H9 (cell line): ENCODE measurements around the gene ITPR1. TPM values are rescaled to one million over a fixed set of nuclear protein-coding genes. Genes with fewer than 3 reads are reported as not detected.
A peak's percentile ranks its signal among the peaks of the same experiment; 100 is the strongest.

ENCODE experiments used
- DNase-seq: peaks from one replicate; pipeline ENCODE4 v3.0.0-alpha.2; 2017
- H2AFZ ChIP-seq: one replicate; pipeline ENCODE4 v1.6.1; 2013; ENCODE audit warnings: mild to moderate bottlenecking, low read length, control low read depth, moderate library complexity
- H2AK5ac ChIP-seq: 2 replicates; pipeline ENCODE4 v1.6.1; 2013; ENCODE audit warnings: low read length, control low read depth, mixed read lengths; ENCODE audit not compliant: insufficient read length
- H2BK120ac ChIP-seq: one replicate; pipeline ENCODE4 v1.6.1; 2013; ENCODE audit warnings: low read depth, mild to moderate bottlenecking, low read length, control low read depth, inconsistent platforms; ENCODE audit not compliant: poor library complexity, severe bottlenecking
- H2BK12ac ChIP-seq: 2 replicates; pipeline ENCODE4 v1.6.1; 2013; ENCODE audit warnings: low read length, control low read depth, mixed read lengths, low read depth; ENCODE audit not compliant: insufficient read length
- H2BK15ac ChIP-seq: 2 replicates; pipeline ENCODE4 v1.6.1; 2013; ENCODE audit warnings: low read depth, low read length, control low read depth
- H2BK20ac ChIP-seq: one replicate; pipeline ENCODE4 v1.6.1; 2013; ENCODE audit warnings: low read depth, mild to moderate bottlenecking, low read length, control low read depth, inconsistent platforms; ENCODE audit not compliant: poor library complexity, severe bottlenecking
- H2BK5ac ChIP-seq: 2 replicates; pipeline ENCODE4 v1.6.1; 2013; ENCODE audit warnings: low read length, control low read depth, mixed read lengths; ENCODE audit not compliant: insufficient read length
- H3K14ac ChIP-seq: 2 replicates; pipeline ENCODE4 v1.6.1; 2013; ENCODE audit warnings: low read length, control low read depth; ENCODE audit not compliant: insufficient read depth
- H3K18ac ChIP-seq: 2 replicates; pipeline ENCODE4 v1.6.1; 2013; ENCODE audit warnings: low read depth, mild to moderate bottlenecking, mixed read lengths, low read length, control low read depth; ENCODE audit not compliant: insufficient read length
- H3K23ac ChIP-seq: 2 replicates; pipeline ENCODE4 v1.6.1; 2013; ENCODE audit warnings: low read length, control low read depth, mixed read lengths, low read depth; ENCODE audit not compliant: insufficient read length
- H3K23me2 ChIP-seq: 2 replicates; pipeline ENCODE4 v1.6.1; 2013; ENCODE audit warnings: low read depth, mild to moderate bottlenecking, mixed read lengths, low read length, control low read depth; ENCODE audit not compliant: insufficient read length, poor library complexity, severe bottlenecking
- H3K27ac ChIP-seq: 2 replicates; pipeline ENCODE4 v1.5.1; 2013; ENCODE audit warnings: low read length, control low read depth, mixed read lengths, low read depth; ENCODE audit not compliant: insufficient read length
- H3K27me3 ChIP-seq: 2 replicates; pipeline ENCODE4 v1.6.1; 2013; ENCODE audit warnings: low read length, control low read depth, inconsistent platforms; ENCODE audit not compliant: insufficient read depth
- H3K4ac ChIP-seq: 2 replicates; pipeline ENCODE4 v1.6.1; 2013; ENCODE audit warnings: low read depth, mild to moderate bottlenecking, control low read depth, inconsistent platforms, low read length, moderate library complexity
- H3K4me1 ChIP-seq: 2 replicates; pipeline ENCODE4 v1.6.1; 2013; ENCODE audit warnings: low read length, control low read depth, inconsistent platforms; ENCODE audit not compliant: insufficient read depth
- H3K4me2 ChIP-seq: 2 replicates; pipeline ENCODE4 v1.6.1; 2013; ENCODE audit warnings: low read length, control low read depth, mixed read lengths; ENCODE audit not compliant: insufficient read length, insufficient read depth
- H3K56ac ChIP-seq: 2 replicates; pipeline ENCODE4 v1.6.1; 2013; ENCODE audit warnings: low read depth, mild to moderate bottlenecking, mixed read lengths, low read length, control low read depth; ENCODE audit not compliant: insufficient read length
- H3K79me1 ChIP-seq: 2 replicates; pipeline ENCODE4 v1.6.1; 2013; ENCODE audit warnings: low read depth, mild to moderate bottlenecking, moderate library complexity, low read length, control low read depth, inconsistent platforms; ENCODE audit not compliant: insufficient read depth, poor library complexity, severe bottlenecking
- H3K79me2 ChIP-seq: 2 replicates; pipeline ENCODE4 v1.6.1; 2013; ENCODE audit warnings: low read length, control low read depth, inconsistent platforms; ENCODE audit not compliant: insufficient read depth
- H3K9ac ChIP-seq: 2 replicates; pipeline ENCODE4 v1.6.1; 2013; ENCODE audit warnings: low read length, control low read depth, mixed read lengths; ENCODE audit not compliant: insufficient read length; ENCODE audit errors: extremely low read depth
- H3K9me3 ChIP-seq: one replicate; pipeline ENCODE4 v1.6.1; 2013; ENCODE audit warnings: low read depth, low read length, inconsistent platforms; ENCODE audit not compliant: control insufficient read depth
- H3T11ph ChIP-seq: one replicate; pipeline ENCODE4 v1.6.1; 2013; ENCODE audit warnings: mild to moderate bottlenecking, low read length, control low read depth, inconsistent platforms
- H4K20me1 ChIP-seq: one replicate; pipeline ENCODE4 v1.6.1; 2013; ENCODE audit not compliant: control insufficient read depth, insufficient read length, insufficient read depth
- H4K5ac ChIP-seq: 2 replicates; pipeline ENCODE4 v1.6.1; 2013; ENCODE audit warnings: low read depth, mild to moderate bottlenecking, mixed read lengths, low read length, control low read depth; ENCODE audit not compliant: insufficient read length
- H4K8ac ChIP-seq: replicated peaks from 2 replicates; pipeline ENCODE4 v1.6.1; 2013; ENCODE audit warnings: low read length, control low read depth, mixed read lengths, low read depth; ENCODE audit not compliant: insufficient read length
- H4K91ac ChIP-seq: 2 replicates; pipeline ENCODE4 v1.6.1; 2013; ENCODE audit warnings: low read depth, mild to moderate bottlenecking, moderate library complexity, mixed read lengths, low read length, control low read depth; ENCODE audit not compliant: insufficient read length
- H3K27ac Mint-ChIP-seq, 3 experiments: 2 replicates in 2 of 3; 3 replicates in 1 of 3; pipeline ENCODE4 v1.8.0; 2020 to 2021; ENCODE audit warnings: mixed read lengths in 3 of 3, mild to moderate bottlenecking in 1 of 3, moderate library complexity in 1 of 3
- H3K27me3 Mint-ChIP-seq: 2 replicates; pipeline ENCODE4 v1.8.0; 2021; ENCODE audit warnings: low read depth, mild to moderate bottlenecking, moderate library complexity, mixed read lengths
- H3K36me3 Mint-ChIP-seq, 3 experiments: 2 replicates in 2 of 3; 3 replicates in 1 of 3; pipeline ENCODE4 v1.8.0; 2020 to 2021; ENCODE audit warnings: low read depth in 3 of 3, mixed read lengths in 3 of 3; ENCODE audit not compliant: insufficient read depth in 1 of 3
- H3K4me1 Mint-ChIP-seq, 2 experiments: 2 replicates each; pipeline ENCODE4 v1.8.0; 2020; ENCODE audit warnings: mixed read lengths in 2 of 2
- H3K4me3 Mint-ChIP-seq, 2 experiments: 2 replicates in 1 of 2; 3 replicates in 1 of 2; pipeline ENCODE4 v1.8.0; 2020 to 2021; ENCODE audit warnings: mild to moderate bottlenecking in 2 of 2, mixed read lengths in 2 of 2, moderate library complexity in 1 of 2
- H3K9me3 Mint-ChIP-seq, 2 experiments: 2 replicates in 1 of 2; 3 replicates in 1 of 2; pipeline ENCODE4 v1.8.0; 2020; ENCODE audit warnings: mild to moderate bottlenecking in 2 of 2, mixed read lengths in 2 of 2, moderate library complexity in 1 of 2
- CTCF ChIP-seq: fragments of 200-600 bp; sonication (generic); conservative IDR thresholded peaks from 3 replicates; pipeline ENCODE4 v1.8.0; 2021; ENCODE audit warnings: antibody characterized with exemption, mild to moderate bottlenecking
- WGBS: extraction: QIAGEN DNeasy Blood & Tissue Kit; methylation state at CpG from one replicate; pipeline ENCODE4 v1.1.7; 2013; ENCODE audit warnings: missing lambda C conversion rate, low lambda C conversion rate, mixed read lengths; ENCODE audit not compliant: insufficient read length; ENCODE audit errors: extremely low coverage; 5-methylcytosine and 5-hydroxymethylcytosine counted together
- total RNA-seq: library from RNA; stranded (reverse); gene quantifications from 2 replicates; pipeline ENCODE4 v1.2.1, GENCODE V29; 2021

ITPR1 gene
- total RNA-seq, 1 experiment from 2014 or later, result 4.2 TPM

GRCh38 chr3:4656059-4656458 lies 162.9 kb downstream of the ITPR1 start:
- no peaks in the 10 kb centered on the region for H4K20me1 ChIP-seq

More at GRCh38 chr3:4656059-4656458, 162.9 kb downstream of the ITPR1 start:
- H3K14ac ChIP-seq, result no peak overlapping the region
- Mint-ChIP-seq H3K4me1 (peaks cover 13% of the 10 kb centered on the region in 2 experiments), H3K27ac (no peak overlapping the region; a peak in 1 of 7 replicates), H3K9me3 (no peaks in the 10 kb centered on the region), H3K27me3 (no peaks in the 10 kb centered on the region; the same call in 1 of the 2 replicates), H3K36me3 (0 out of 7 replicates have a peak, but pooled peaks cover 0 to 2% (median 0%) of the 10 kb centered on the region in 3 experiments), H3K4me3 (no peak overlapping the region)
- H3K27me3 ChIP-seq, result no peaks in the 10 kb centered on the region
- no peak overlapping the region for H2BK15ac ChIP-seq
- H2BK20ac ChIP-seq, result no peak overlapping the region
- no peak overlapping the region for H2AFZ ChIP-seq
- no peak overlapping the region for H3K4ac ChIP-seq
- no peak overlapping the region for H3K27ac ChIP-seq
- H3K23me2 ChIP-seq, result no peaks in the 10 kb centered on the region
- no peaks in the 10 kb centered on the region for H3K79me2 ChIP-seq
- H4K91ac ChIP-seq, result no peak overlapping the region
- no peak overlapping the region for H3K4me2 ChIP-seq
- no peak overlapping the region for H4K8ac ChIP-seq
- peak; percentile 92 for TF ChIP-seq CTCF
- H3K23ac ChIP-seq, result no peak overlapping the region
- no peak overlapping the region for H3K18ac ChIP-seq
- no peak overlapping the region for H3K56ac ChIP-seq
- peaks cover 3% of the 10 kb centered on the region; the same call in 1 of the 2 replicates for H3K4me1 ChIP-seq
- no peaks in the 10 kb centered on the region for H3K9me3 ChIP-seq
- no peak overlapping the region for H3K9ac ChIP-seq
- H4K5ac ChIP-seq, result no peak overlapping the region
- H2BK5ac ChIP-seq, result no peak overlapping the region
- peak; percentile 82 for DNase-seq
- WGBS, result no CpG with 5 or more reads among the region's 6 CpGs
- no peak overlapping the region for H2BK12ac ChIP-seq
- no peak overlapping the region for H2BK120ac ChIP-seq
- H3T11ph ChIP-seq, result no peak overlapping the region
- no peaks in the 10 kb centered on the region for H3K79me1 ChIP-seq
- no peak overlapping the region for H2AK5ac ChIP-seq
